B cell (primary cell): ENCODE results near the gene PIK3IP1. TPM values are rescaled to one million over a fixed set of nuclear protein-coding genes. Genes with fewer than 3 reads are reported as not detected.
A peak's percentile ranks its signal among the peaks of the same experiment; 100 is the strongest.

Experiments
- ATAC-seq: fragments of 200-7000 bp; cut with Tn5 transposase; one replicate; pipeline ENCODE4 v1.10.0; 2021; ENCODE audit warnings: low read depth, mild to moderate bottlenecking, moderate number of reproducible peaks, moderate library complexity
- CTCF ChIA-PET: fragments of 350-600 bp; sonication (Branson Sonifier 250); formaldehyde crosslinking; loops from one replicate; lab custom pipeline; 2021; ENCODE audit warnings: antibody characterized with exemption, inconsistent platforms; lab: Charles Lee
- POLR2A ChIA-PET: fragments of 350-600 bp; sonication (Branson Sonifier 250); formaldehyde crosslinking; loops from one replicate; lab custom pipeline; 2021; ENCODE audit warnings: antibody characterized with exemption; lab: Charles Lee
- DNase-seq: peaks from one replicate; pipeline ENCODE4 v3.0.0; 2013
- H2AFZ ChIP-seq: 2 replicates; pipeline ENCODE4 v1.6.1; 2012; ENCODE audit warnings: mild to moderate bottlenecking, low read depth, low read length; ENCODE audit not compliant: insufficient read depth, poor library complexity, severe bottlenecking
- H3K27ac ChIP-seq, 2 donors: 1 replicate in 1 of 2; 2 replicates in 1 of 2; pipeline ENCODE4 v1.5.1; 2012 to 2013; ENCODE audit warnings: low read length in 2 of 2, mild to moderate bottlenecking in 2 of 2, moderate library complexity in 1 of 2
- H3K27me3 ChIP-seq, 4 experiments: fragments of 200-600 bp in 1 of 4; sonication (generic) in 1 of 4; replicated peaks in 1 of 4; 1 replicate in 2 of 4; 2 replicates in 2 of 4; pipeline versions ENCODE4 v1.6.1 to v1.7.0; 2013 to 2016; ENCODE audit warnings: low read length in 3 of 4, mild to moderate bottlenecking in 2 of 4, mixed read lengths in 1 of 4, moderate library complexity in 1 of 4; ENCODE audit not compliant: insufficient read depth in 4 of 4, control insufficient read depth in 3 of 4; ENCODE audit errors: control extremely low read depth in 1 of 4
- H3K36me3 ChIP-seq, 2 experiments: replicated peaks in 1 of 2; 1 replicate in 1 of 2; 2 replicates in 1 of 2; pipeline versions ENCODE4 v1.6.1 to v1.7.1; 2013; ENCODE audit warnings: low read length in 1 of 2; ENCODE audit not compliant: insufficient read depth in 2 of 2, control insufficient read depth in 1 of 2; ENCODE audit errors: control extremely low read depth in 1 of 2, extremely low read depth in 1 of 2
- H3K4me1 ChIP-seq, 2 donors: fragments of 200-600 bp in 1 of 2; sonication (generic) in 1 of 2; 1 replicate in 1 of 2; 2 replicates in 1 of 2; pipeline versions ENCODE4 v1.5.1 to v1.6.1; 2013 to 2017; ENCODE audit warnings: low read length in 2 of 2; ENCODE audit not compliant: control insufficient read depth in 2 of 2, insufficient read depth in 2 of 2
- H3K4me2 ChIP-seq: replicated peaks from 2 replicates; pipeline ENCODE3; 2012; ENCODE audit warnings: mild to moderate bottlenecking, low read depth, low read length; ENCODE audit not compliant: poor library complexity, severe bottlenecking
- H3K4me3 ChIP-seq, 5 experiments: fragments of 200-600 bp in 1 of 5; sonication (generic) in 1 of 5; 1 replicate in 3 of 5; 2 replicates in 2 of 5; pipeline versions ENCODE4 v1.5.1 to v1.7.0; 2011 to 2016; ENCODE audit warnings: low read length in 4 of 5, mild to moderate bottlenecking in 4 of 5, low read depth in 2 of 5, control low read depth in 1 of 5, moderate library complexity in 1 of 5; ENCODE audit not compliant: insufficient read depth in 1 of 5; ENCODE audit errors: control extremely low read depth in 1 of 5, extremely low read depth in 1 of 5
- H3K79me2 ChIP-seq: fragments of 200-600 bp; sonication (generic); one replicate; pipeline ENCODE4 v1.6.0; 2016; ENCODE audit warnings: low read length; ENCODE audit not compliant: control insufficient read depth, insufficient read depth
- H3K9ac ChIP-seq: fragments of 200-600 bp; sonication (generic); 2 replicates; pipeline ENCODE4 v1.6.1; 2017; ENCODE audit warnings: mild to moderate bottlenecking, low read length, moderate library complexity
- H3K9me3 ChIP-seq, 3 donors: one replicate each; pipeline versions ENCODE4 v1.6.1 to v1.7.1; 2013; ENCODE audit warnings: low read length in 2 of 3; ENCODE audit not compliant: control insufficient read depth in 2 of 3, insufficient read depth in 1 of 3; ENCODE audit errors: control extremely low read depth in 1 of 3
- H4K20me1 ChIP-seq: 2 replicates; pipeline ENCODE4 v1.6.0; 2012; ENCODE audit warnings: mild to moderate bottlenecking, low read length; ENCODE audit not compliant: insufficient read depth, control insufficient read depth, poor library complexity, severe bottlenecking
- H3K27ac Mint-ChIP-seq: one replicate; pipeline ENCODE4 v1.8.0; 2021; ENCODE audit warnings: mixed read lengths
- H3K27me3 Mint-ChIP-seq: one replicate; pipeline ENCODE4 v1.8.0; 2021; ENCODE audit warnings: mixed read lengths
- H3K4me1 Mint-ChIP-seq: one replicate; pipeline ENCODE4 v1.8.0; 2021; ENCODE audit warnings: mixed read lengths
- H3K4me3 Mint-ChIP-seq: one replicate; pipeline ENCODE4 v1.8.0; 2021; ENCODE audit warnings: mixed read lengths
- H3K9me3 Mint-ChIP-seq: one replicate; pipeline ENCODE4 v1.8.0; 2022; ENCODE audit warnings: mixed read lengths; ENCODE audit not compliant: insufficient read depth
- EZH2 ChIP-seq: IDR thresholded peaks from 2 replicates; pipeline ENCODE4 v1.6.1; 2012; ENCODE audit warnings: borderline replicate concordance, low read depth, mild to moderate bottlenecking, moderate library complexity, low read length; ENCODE audit not compliant: insufficient read depth, poor library complexity, severe bottlenecking
- WGBS: methylation state at CpG from one replicate; pipeline ENCODE4 v1.1.5; 2013; ENCODE audit warnings: missing lambda C conversion rate; ENCODE audit not compliant: insufficient coverage; 5-methylcytosine and 5-hydroxymethylcytosine counted together
- intact Hi-C: fragments of 100-400 bp; cut with micrococcal nuclease; formaldehyde crosslinking; loops from one replicate; pipeline ENCODE4 v1.10.0; 2022
- polyA plus RNA-seq: library from polyadenylated mRNA; depleted of rRNA; stranded (reverse); fragments of >200 nt; gene quantifications from 2 replicates; pipeline ENCODE4 v1.2.3, GENCODE V29; 2012
- total RNA-seq, 2 donors: library from RNA; stranded (reverse); fragments of 120-200 nt in 1 of 2; gene quantifications; 1 replicate in 1 of 2; 2 replicates in 1 of 2; pipeline versions ENCODE4 v1.2.3 to v1.2.4, GENCODE V29; 2013 to 2022
- TF ChIP-seq, protein P1 (sequence below): fragments of 200-600 bp; IDR thresholded peaks from one replicate; pipeline ENCODE4 v1.8.0; 2022; ENCODE audit warnings: antibody characterized with exemption, mild to moderate bottlenecking

The PIK3IP1 gene
- total and polyA plus RNA-seq, 2 donors (not counting 1 experiment from before 2014, with no cell fraction given): 89.8 to 92.9 TPM

DNA sequence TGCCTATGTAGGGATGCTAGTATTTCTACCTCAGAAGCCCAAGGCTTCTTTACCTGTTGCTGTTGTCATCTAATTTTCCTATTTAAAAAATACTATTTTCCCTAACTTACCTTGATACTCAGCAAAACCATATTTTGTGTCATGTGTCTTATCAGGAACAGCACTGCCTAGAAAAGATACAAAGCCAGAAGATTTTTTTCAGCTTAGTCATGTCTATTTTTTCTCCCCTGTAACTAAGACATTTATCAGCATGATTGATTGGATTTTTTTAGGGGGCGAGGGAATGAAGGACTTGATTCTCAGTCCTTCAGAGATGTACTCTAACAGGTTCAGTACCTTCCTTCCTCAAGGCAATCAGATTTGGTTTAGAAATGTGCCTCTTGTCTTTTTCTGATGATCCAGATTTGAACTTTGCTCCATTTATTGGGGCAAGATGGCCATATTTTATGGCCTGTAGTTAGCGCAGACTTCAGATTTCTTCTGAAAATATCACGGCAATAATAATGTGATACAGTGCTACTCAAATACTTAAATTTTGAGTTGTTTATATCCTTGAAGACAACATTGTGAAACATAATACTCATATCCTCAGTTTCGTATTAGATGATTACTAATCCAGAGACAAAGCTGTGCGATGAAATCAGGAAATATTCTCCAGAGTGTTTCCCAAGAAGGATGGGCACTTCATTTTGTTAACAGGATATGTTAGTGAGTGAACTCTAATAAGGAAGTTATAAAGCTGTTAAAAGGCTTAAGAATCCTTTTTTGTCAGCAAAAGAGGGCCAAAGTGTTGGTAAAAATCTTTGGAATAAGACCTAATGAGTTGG lies 3.8 kb upstream of the PIK3IP1 start:
- peaks cover 26 to 28% of the 10 kb centered on the region in 2 donors for H3K4me1 ChIP-seq
- Mint-ChIP-seq H3K27ac (no peak overlapping the region), H3K4me3 (peak overlapping the region; percentile 6), H3K4me1 (peaks cover 36% of the 10 kb centered on the region), H3K27me3 (no peaks in the 10 kb centered on the region), H3K9me3 (no peaks in the 10 kb centered on the region)
- no peak overlapping the region for H3K4me2 ChIP-seq
- peaks cover 33% of the 10 kb centered on the region for H3K79me2 ChIP-seq
- DNase-seq (no peak), ATAC-seq (no peak)
- H3K9me3 ChIP-seq: no peaks in the 10 kb centered on the region
- ChIA-PET CTCF (interaction anchor here (0.6 to 18.7 kb wide), 4 partner anchors 17 to 1222 kb away, joined by 3 to 208 read pairs (median 6); no protein-coding TSS in a partner anchor), POLR2A (no interaction called here)
- H3K27me3 ChIP-seq: no peaks in the 10 kb centered on the region
- H3K9ac ChIP-seq: no peak overlapping the region
- no peak overlapping the region for H3K4me3 ChIP-seq
- intact Hi-C loops: no loop called here
- no peak overlapping the region for H2AFZ ChIP-seq
- H3K36me3 ChIP-seq: no peaks in the 10 kb centered on the region
- no peak overlapping the region for H3K27ac ChIP-seq
- no CpG with 5 or more reads among the region's 5 CpGs for WGBS
- H4K20me1 ChIP-seq: no peaks in the 10 kb centered on the region
- TF ChIP-seq, protein P1, sequence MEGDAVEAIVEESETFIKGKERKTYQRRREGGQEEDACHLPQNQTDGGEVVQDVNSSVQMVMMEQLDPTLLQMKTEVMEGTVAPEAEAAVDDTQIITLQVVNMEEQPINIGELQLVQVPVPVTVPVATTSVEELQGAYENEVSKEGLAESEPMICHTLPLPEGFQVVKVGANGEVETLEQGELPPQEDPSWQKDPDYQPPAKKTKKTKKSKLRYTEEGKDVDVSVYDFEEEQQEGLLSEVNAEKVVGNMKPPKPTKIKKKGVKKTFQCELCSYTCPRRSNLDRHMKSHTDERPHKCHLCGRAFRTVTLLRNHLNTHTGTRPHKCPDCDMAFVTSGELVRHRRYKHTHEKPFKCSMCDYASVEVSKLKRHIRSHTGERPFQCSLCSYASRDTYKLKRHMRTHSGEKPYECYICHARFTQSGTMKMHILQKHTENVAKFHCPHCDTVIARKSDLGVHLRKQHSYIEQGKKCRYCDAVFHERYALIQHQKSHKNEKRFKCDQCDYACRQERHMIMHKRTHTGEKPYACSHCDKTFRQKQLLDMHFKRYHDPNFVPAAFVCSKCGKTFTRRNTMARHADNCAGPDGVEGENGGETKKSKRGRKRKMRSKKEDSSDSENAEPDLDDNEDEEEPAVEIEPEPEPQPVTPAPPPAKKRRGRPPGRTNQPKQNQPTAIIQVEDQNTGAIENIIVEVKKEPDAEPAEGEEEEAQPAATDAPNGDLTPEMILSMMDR: no peak
- TF ChIP-seq EZH2: no peak

DNA sequence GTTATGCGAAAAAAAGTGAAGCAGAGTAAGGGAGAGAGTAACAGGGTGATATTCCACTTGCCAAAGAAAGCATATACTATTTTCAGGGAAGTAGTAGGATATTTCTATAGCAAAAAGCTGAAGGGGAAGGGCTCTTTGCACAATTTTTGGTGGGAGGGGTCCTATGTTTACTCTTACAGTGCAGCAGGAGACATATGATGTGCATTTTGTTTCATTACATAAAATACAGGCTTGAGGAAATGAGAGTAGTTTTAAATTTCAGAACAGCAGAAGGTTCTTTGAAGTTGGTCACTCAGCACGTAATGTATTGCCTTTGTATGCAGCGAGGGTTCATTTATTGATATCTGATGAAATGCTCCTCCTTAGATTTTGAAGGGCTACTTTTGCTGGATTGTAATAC lies 3.1 kb upstream of the PIK3IP1 start:
- Histone ChIP-seq H3K9me3 (no peaks in the 10 kb centered on the region), H3K4me3 (no peak overlapping the region), H3K79me2 (peaks cover 36% of the 10 kb centered on the region), H3K27me3 (no peaks in the 10 kb centered on the region), H3K4me1 (peaks cover 26 to 30% of the 10 kb centered on the region in 2 donors), H4K20me1 (no peaks in the 10 kb centered on the region), H3K27ac (no peak overlapping the region), H2AFZ (no peak overlapping the region), H3K4me2 (peak overlapping the region; percentile 5), H3K9ac (no peak overlapping the region), H3K36me3 (no peaks in the 10 kb centered on the region)
- ChIA-PET CTCF (interaction anchor here (2.7 to 18.7 kb wide), 2 partner anchors 18 to 22 kb away, joined by 9 to 208 read pairs; no protein-coding TSS in a partner anchor), POLR2A (interaction anchor here (0.6 kb wide), 1 partner anchor 660 kb away, joined by 3 read pairs; no protein-coding TSS in a partner anchor)
- TF ChIP-seq, protein P1: no peak
- TF ChIP-seq EZH2: no peak
- Mint-ChIP-seq H3K4me3 (no peak overlapping the region), H3K9me3 (no peaks in the 10 kb centered on the region), H3K27ac (no peak overlapping the region), H3K4me1 (peaks cover 38% of the 10 kb centered on the region), H3K27me3 (no peaks in the 10 kb centered on the region)
- ATAC-seq (no peak), DNase-seq (no peak)
- intact Hi-C loops: no loop called here
- 0% methylated on average over 1 of the region's 3 CpGs for WGBS
